Measurements from ENCODE around the gene ZFAND2A. TPM values are rescaled to one million over a fixed set of nuclear protein-coding genes. Genes with fewer than 3 reads are reported as not detected.
"Not testable (repeated sequence)": the region's sequence is repeated elsewhere in the genome, so short reads cannot be mapped to it uniquely, and the experiment has no call there.

The ZFAND2A gene
- polyA plus RNA-seq, 3 donors from 2014 or later = 68.0 to 134 (median 114) TPM

DNA sequence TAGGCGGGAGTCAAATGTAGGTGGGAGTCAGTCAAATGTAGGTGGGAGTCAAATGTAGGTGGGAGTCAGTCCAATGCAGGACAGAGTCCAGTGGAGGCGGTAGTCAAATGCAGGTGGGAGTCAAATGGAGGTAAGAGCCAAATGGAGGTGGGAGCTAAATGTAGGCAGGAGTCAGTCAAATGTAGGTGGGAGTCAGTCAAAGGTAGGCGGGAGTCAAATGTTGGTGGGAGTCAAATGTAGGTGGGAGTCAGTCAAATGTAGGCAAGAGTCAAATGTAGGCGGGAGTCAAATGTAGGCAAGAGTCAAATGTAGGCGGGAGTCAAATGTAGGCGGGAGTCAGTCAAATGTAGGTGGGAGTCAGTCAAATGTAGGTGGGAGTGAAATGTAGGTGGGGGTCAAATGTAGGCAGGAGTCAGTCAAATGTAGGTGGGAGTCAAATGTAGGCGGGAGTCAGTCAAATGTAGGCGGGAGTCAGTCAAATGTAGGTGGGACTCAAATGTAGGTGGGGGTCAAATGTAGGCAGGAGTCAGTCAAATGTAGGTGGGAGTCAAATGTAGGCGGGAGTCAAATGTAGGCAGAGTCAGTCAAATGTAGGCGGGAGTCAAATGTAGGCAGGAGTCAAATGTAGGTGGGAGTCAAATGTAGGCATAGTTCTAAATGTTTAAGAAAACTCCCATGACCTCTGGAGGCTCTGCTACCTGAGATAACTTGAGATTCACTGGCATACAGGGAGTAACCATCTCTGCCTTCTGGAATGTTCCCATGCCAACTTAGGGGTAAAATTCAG lies 30.2 kb upstream of the ZFAND2A start:
- no peaks in the 10 kb centered on the region for H3K9me3 Mint-ChIP-seq
- H3K27ac Mint-ChIP-seq = no peak overlapping the region
- H3K27me3 Mint-ChIP-seq (ENCODE audit: low read depth in 3 of 3) = peaks cover 12 to 21% (median 16%) of the 10 kb centered on the region in 3 donors
- no peaks in the 10 kb centered on the region for H3K36me3 Mint-ChIP-seq
- no peak overlapping the region for H3K4me3 Mint-ChIP-seq
- no peak for DNase-seq
- H3K4me1 Mint-ChIP-seq = peaks cover 0 to 7% of the 10 kb centered on the region in 2 donors

DNA sequence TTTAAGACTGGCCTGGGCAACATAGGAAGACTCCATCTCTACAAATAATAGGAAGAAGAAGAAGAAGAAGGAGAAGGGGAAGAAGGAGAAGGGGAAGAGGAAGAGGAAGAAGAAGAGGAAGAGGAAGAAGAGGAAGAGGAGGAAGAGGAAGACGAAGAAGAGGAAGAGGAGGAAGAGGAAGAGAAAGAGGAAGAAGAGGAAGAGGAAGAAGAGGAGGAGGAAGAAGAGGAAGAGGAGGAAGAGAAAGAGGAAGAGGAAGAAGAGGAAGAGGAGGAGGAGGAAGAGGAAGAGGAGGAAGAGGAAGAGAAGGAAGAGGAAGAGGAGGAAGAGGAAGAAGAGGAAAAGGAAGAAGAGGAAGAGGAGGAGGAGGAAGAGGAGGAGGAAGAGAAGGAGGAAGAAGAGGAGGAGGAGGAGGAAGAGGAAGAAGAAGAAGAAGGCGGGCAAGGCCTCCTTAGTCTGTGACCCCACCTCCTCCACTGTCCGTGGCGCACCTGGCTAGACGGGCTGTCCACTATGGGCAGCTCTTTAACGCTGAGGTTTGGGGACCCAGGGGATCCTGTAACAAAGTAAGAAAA lies 28.8 kb upstream of the ZFAND2A start:
- H3K4me1 Mint-ChIP-seq = peaks cover 0 to 7% of the 10 kb centered on the region in 2 donors
- no peaks in the 10 kb centered on the region for H3K9me3 Mint-ChIP-seq
- DNase-seq = no peak
- H3K27me3 Mint-ChIP-seq (ENCODE audit: low read depth in 3 of 3) = peaks cover 12 to 20% (median 16%) of the 10 kb centered on the region in 3 donors
- H3K27ac Mint-ChIP-seq = no peak overlapping the region
- H3K4me3 Mint-ChIP-seq = no peak overlapping the region
- H3K36me3 Mint-ChIP-seq = no peaks in the 10 kb centered on the region

DNA sequence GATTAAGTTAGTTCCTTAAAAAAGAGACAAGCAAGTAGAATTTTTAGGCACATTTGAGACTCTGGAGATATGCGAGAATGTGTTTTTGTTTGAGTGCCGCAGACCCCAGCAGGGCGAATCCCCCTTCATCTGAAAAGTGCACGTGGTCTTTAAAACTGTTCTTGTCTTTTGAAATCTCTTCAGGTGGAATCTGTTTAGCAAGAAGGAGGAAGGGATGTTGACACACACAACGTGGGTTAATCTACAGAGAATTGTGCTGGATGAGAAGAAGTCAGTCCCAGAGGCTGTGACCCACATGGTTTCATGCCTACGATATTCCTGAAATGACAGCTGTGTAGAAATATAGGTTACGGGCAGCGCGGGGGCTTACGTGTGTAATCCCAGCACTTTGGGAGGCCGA lies 27.1 kb upstream of the ZFAND2A start:
- no peaks in the 10 kb centered on the region for H3K36me3 Mint-ChIP-seq
- no peak overlapping the region for H3K27ac Mint-ChIP-seq
- H3K4me1 Mint-ChIP-seq = peaks cover 0 to 3% of the 10 kb centered on the region in 2 donors
- no peak overlapping the region for H3K4me3 Mint-ChIP-seq
- no peak for DNase-seq
- H3K27me3 Mint-ChIP-seq (ENCODE audit: low read depth in 3 of 3) = peaks cover 12 to 17% (median 15%) of the 10 kb centered on the region in 3 donors
- H3K9me3 Mint-ChIP-seq = no peaks in the 10 kb centered on the region

DNA sequence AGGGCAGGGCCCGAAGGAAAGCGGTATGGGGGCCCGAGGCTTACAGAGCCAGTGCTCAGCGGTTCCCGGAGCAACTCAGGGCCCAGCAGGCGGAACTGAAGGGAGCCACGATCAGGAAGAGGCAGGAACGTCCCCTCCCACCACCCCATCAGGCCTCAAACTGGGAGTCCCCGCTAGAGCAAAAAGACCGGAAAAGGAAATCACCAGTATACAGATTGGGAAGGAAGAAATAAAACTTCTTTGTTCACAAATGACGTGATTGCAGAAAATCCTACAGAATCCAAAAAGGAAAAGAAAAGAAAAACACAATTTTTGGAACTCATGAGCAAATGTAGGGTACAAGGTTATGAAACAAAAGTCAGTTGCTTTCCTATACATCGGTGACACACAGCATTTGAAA lies 21.6 kb upstream of the ZFAND2A start:
- Mint-ChIP-seq H3K27ac (no peak overlapping the region), H3K36me3 (peaks cover 0 to 3% (median 0%) of the 10 kb centered on the region in 3 donors), H3K9me3 (no peaks in the 10 kb centered on the region), H3K27me3 (ENCODE audit: low read depth in 3 of 3) (peaks cover 8 to 16% (median 9%) of the 10 kb centered on the region in 3 donors), H3K4me1 (peaks cover 3 to 6% of the 10 kb centered on the region in 2 donors), H3K4me3 (no peak overlapping the region)
- no peak for DNase-seq

DNA sequence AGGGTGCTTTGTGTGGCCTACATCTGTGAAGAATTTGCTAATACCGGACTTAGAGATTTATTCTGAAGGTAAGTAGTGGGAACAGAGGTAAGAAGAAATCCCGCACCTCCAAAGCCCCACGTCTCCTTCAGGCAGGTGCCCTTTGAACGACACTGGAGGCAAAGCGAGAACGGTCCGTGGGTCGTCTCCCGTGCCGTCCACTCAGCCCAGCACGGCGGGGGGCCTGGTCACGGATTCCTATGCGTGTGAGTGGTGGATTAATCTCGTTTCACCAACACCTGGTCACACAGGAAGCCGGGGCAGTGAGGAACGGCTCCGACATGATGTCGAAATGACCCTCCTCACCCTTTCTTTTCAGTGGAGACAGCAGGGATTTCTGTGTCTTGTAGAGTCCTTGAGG lies 21.0 kb upstream of the ZFAND2A start:
- DNase-seq = no peak
- H3K27ac Mint-ChIP-seq = no peak overlapping the region
- peaks cover 0 to 3% (median 0%) of the 10 kb centered on the region in 3 donors for H3K36me3 Mint-ChIP-seq
- no peaks in the 10 kb centered on the region for H3K9me3 Mint-ChIP-seq
- H3K4me1 Mint-ChIP-seq = peaks cover 9 to 12% of the 10 kb centered on the region in 2 donors
- H3K4me3 Mint-ChIP-seq = no peak overlapping the region
- peaks cover 8 to 14% (median 9%) of the 10 kb centered on the region in 3 donors for H3K27me3 Mint-ChIP-seq (ENCODE audit: low read depth in 3 of 3)

DNA sequence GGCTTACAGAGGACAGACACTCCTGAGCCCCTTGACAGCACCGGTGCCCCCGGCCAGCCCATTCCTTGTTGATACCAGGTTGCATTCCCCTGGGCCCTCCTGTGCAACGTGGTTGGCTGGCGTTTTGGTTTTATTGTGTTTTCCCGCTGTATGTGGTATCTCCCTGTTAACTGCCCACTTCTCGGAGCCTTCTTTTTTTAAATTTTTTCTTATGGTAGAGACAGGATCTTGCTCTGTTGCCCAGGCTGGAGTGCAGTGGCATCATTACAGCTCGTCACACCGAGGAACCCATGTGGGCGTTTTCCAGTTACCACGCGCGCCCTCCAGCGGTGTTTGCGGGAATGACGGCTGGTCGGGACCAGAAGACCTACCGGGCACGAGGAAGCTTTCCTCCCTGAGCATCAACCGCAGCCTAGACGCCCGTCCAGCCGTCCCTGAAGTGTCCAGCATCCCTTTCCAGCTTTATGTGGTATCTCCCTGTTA lies 16.9 kb upstream of the ZFAND2A start:
- peak; percentile 57 to 62 (median 59) for DNase-seq
- H3K9me3 Mint-ChIP-seq = no peaks in the 10 kb centered on the region
- no peak overlapping the region for H3K27ac Mint-ChIP-seq
- H3K36me3 Mint-ChIP-seq = peaks cover 0 to 3% (median 0%) of the 10 kb centered on the region in 3 donors
- peaks cover 10 to 14% of the 10 kb centered on the region in 2 donors for H3K4me1 Mint-ChIP-seq
- H3K4me3 Mint-ChIP-seq = peak overlapping the region in 3 of 5 donors; percentile 36 to 78 (median 60)
- peaks cover 7 to 9% (median 7%) of the 10 kb centered on the region in 3 donors for H3K27me3 Mint-ChIP-seq (ENCODE audit: low read depth in 3 of 3)

DNA sequence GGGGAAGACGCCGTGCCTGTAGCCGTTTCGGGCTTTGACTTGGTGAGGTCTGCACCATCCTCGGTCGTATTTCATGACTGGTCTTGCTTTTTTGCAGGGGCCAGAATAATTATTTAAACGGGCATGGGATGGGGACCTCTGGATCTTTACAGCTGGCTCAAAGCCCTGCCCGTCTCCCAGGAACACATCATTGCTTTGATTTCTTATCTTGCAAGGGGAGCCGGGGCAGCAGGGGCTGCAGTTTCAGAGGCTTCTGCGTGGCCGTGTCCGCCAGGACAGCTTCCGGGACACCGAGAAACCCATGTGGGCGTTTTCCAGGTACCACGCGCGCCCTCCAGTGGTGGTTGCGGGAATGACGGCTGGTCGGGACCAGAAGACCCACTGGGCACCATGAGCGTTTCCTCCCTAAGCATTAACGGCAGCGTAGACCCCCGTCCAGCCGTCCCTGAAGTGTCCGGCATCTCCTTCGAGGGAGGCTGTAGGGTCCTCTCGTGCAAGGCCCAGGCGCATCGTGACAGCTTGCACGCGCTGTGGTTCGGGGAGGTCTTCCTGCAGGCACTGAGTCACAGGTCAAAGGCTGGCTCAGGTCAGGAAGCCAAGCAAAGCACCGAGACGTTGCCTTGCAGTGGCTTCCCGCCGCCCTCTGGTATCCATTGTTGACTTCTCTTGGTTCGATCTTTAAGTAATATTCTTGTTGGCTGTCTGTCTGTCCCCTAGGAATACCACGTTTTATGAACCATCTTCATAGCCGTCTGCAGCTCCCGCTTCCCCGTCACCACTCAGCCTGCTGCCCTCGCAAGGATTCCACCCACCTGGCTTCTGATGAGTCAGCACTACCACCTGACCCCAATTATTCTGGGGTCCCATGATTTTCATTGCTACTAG lies 16.2 kb upstream of the ZFAND2A start:
- Mint-ChIP-seq H3K27ac (no peak overlapping the region), H3K4me1 (peaks cover 10 to 14% of the 10 kb centered on the region in 2 donors), H3K9me3 (no peaks in the 10 kb centered on the region), H3K36me3 (peaks cover 0 to 3% (median 0%) of the 10 kb centered on the region in 3 donors), H3K4me3 (peak overlapping the region in 4 of 5 donors; percentile 30 to 78 (median 52)), H3K27me3 (ENCODE audit: low read depth in 3 of 3) (peaks cover 6 to 7% (median 7%) of the 10 kb centered on the region in 3 donors)
- DNase-seq = peak; percentile 68 to 77 (median 71)

DNA sequence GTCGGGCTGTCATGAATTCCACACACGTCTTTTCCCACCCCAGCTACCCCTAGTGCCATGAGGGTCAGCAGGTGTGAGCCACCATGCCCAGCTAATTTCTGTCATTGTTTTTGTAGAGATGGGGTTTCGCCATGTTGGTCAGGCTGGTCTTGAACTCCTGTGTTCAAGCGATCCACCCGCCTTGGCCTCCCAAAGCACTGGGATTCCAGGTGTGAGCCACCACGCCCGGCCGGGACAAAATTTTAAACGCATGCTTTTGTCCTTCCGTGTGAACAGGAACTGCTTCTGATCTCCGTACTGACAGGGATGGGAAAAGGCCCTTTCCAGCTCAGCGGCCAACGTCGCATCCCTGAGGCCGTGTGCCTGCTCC lies 15.6 kb upstream of the ZFAND2A start:
- Mint-ChIP-seq H3K36me3 (peaks cover 0 to under 1% (median 0%) of the 10 kb centered on the region in 3 donors), H3K27me3 (ENCODE audit: low read depth in 3 of 3) (peaks cover 4 to 7% (median 6%) of the 10 kb centered on the region in 3 donors), H3K4me3 (peak overlapping the region in 1 of 5 donors; percentile 78), H3K27ac (no peak overlapping the region), H3K9me3 (peaks cover 0 to 1% (median 0%) of the 10 kb centered on the region in 6 donors), H3K4me1 (peaks cover 10 to 14% of the 10 kb centered on the region in 2 donors)
- no peak for DNase-seq

DNA sequence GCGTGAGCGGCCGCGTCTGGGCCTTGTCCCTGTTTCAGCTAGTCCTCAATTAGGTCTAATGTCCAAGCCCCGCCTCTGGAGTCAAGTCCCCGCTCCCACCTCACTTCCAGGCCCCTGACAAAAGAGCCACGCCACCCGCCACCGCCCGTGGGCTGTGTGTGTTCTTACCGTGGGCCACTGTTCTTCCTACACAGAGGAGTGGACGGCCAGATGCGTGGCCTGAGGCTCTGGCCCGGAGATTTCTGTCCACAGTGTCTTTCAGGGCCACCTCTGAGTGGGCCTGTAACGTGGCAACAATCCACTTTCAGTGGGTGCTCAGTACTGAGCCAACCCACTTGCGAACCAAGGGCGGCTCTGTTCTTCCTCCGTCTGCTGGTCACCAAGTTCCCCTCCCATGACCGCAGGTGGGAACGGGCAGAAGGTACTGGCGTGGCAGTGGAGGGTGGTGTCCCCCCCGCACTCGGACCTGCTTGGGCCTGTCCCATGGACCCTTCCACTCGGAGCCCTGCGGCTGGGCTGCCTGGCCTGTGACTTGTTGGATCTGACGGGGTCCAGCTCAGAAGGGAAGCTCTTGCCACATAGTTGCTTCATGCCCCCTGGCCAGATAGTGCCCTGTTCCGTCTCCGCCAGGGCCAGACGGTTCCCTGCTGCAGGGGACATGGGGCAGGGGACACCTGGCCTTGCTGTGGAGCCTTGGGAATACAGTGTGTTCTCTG lies 15.0 kb upstream of the ZFAND2A start:
- H3K27ac Mint-ChIP-seq = no peak overlapping the region
- no peak for DNase-seq
- no peak overlapping the region for H3K4me3 Mint-ChIP-seq
- H3K9me3 Mint-ChIP-seq = peaks cover 0 to 1% (median 0%) of the 10 kb centered on the region in 6 donors
- no peaks in the 10 kb centered on the region for H3K36me3 Mint-ChIP-seq
- peaks cover 12 to 16% of the 10 kb centered on the region in 2 donors for H3K4me1 Mint-ChIP-seq
- H3K27me3 Mint-ChIP-seq (ENCODE audit: low read depth in 3 of 3) = peaks cover 0 to 8% (median 4%) of the 10 kb centered on the region in 3 donors

DNA sequence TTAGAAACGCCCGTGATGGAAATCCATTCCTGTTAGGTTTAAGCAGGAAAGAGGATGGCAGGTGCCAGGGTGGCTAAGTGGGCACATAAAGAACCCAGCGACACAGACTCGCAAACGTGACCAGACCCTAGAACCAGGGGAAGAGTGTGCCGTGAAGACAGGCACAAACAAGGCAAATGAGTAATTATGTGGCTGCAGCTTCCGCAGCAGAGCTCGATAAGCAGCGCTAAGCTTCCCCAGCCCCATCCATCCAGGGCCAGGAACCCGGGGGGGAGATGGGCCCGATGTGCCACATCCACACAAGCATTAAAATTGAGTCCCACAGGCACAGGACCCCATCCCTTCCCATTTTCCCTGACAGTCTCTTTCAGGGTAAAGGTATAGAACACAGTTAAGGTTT lies 14.0 kb upstream of the ZFAND2A start:
- Mint-ChIP-seq H3K4me1 (peaks cover 22 to 24% of the 10 kb centered on the region in 2 donors), H3K27me3 (ENCODE audit: low read depth in 3 of 3) (peaks cover 0 to 10% (median 5%) of the 10 kb centered on the region in 3 donors), H3K9me3 (peaks cover 0 to 1% (median 0%) of the 10 kb centered on the region in 6 donors), H3K4me3 (no peak overlapping the region), H3K36me3 (no peaks in the 10 kb centered on the region), H3K27ac (no peak overlapping the region)
- no peak for DNase-seq

DNA sequence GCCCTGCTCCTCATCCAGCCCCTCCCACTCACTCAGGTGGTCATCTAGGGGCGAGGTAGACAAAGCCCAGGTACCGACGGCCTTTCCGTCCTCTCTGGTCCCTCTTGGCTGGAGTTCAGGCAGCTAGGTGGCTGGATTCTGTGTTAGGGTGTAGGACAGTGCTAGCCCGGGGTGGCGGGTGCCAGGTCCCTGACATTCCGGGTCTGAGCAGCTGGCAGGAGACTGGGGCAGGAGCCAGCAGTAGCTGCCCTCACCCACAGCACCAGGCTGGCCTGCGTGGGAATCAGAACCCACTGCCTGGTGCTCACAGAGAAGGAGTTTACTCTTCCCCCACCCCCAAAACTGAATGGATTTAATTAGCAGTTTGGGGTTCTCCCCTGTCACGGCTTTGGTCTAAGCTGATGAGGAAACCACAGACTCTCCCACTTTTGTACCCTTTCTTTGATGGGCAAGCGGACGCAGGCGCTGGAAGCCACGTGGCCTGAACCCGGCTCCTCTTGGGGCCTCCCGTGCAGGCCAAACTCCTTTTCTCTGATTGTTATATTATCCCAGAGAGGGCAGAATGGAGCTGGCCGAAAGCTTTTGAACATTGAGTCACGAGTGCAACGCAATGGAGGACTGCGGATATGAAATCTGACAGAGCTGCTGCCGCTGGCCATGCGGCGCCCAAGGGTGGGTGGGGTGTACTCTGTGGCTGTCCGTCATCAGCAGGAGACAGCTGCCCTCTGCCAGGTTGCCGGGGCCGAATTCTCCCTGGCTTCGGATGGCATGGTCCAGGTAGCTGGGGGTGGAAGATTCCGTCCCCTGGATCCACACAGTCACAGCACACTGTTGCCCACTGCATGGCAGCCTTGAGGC lies 12.9 kb upstream of the ZFAND2A start:
- Mint-ChIP-seq H3K27ac (no peak overlapping the region), H3K4me3 (no peak overlapping the region), H3K9me3 (peaks cover 0 to 1% (median 0%) of the 10 kb centered on the region in 6 donors), H3K4me1 (peaks cover 22 to 24% of the 10 kb centered on the region in 2 donors), H3K36me3 (no peaks in the 10 kb centered on the region), H3K27me3 (ENCODE audit: low read depth in 3 of 3) (peaks cover 0 to 8% (median 5%) of the 10 kb centered on the region in 3 donors)
- no peak for DNase-seq

DNA sequence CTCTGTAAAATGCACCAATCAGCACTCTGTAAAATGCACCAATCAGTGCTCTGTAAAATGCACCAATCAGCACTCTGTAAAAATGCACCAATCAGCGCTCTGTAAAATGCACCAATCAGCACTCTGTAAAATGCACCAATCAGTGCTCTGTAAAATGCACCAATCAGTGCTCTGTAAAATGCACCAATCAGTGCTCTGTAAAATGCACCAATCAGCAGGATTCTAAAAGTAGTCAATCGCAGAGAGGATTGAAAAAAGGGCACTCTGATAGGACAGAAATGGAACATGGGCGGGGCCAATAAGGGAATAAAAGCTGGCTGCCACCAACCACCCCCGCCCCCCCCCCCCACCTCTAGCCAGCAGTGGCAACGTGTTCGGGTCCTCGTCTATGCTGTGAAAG lies 11.5 kb upstream of the ZFAND2A start:
- peak in 2 of 3 donors; percentile 19 to 21 for DNase-seq
- H3K9me3 Mint-ChIP-seq; H3K36me3 Mint-ChIP-seq; H3K4me3 Mint-ChIP-seq; H3K27ac Mint-ChIP-seq; H3K27me3 Mint-ChIP-seq (ENCODE audit: low read depth in 3 of 3): not testable (repeated sequence)
- H3K4me1 Mint-ChIP-seq = peaks cover 17% of the 10 kb centered on the region in 2 donors
